Natural killer cell treated with Interleukin-12 subunit alpha and Interleukin-12 subunit beta and Interleukin-15 and Interleukin-18, amount 100 ng/mL, for 72 hours (primary cell): ENCODE results near the gene IL1RAPL1. TPM values are rescaled to one million over a fixed set of nuclear protein-coding genes. Genes with fewer than 3 reads are reported as not detected.

Source experiments
- ATAC-seq, 2 donors: fragments of 150-1000 bp; cut with Tn5 transposase in 1 of 2; sonication (Bioruptor Pico), chemical (Tn5 transposase) in 1 of 2; 2 replicates each; pipeline ENCODE4 v1.10.0; 2021
- DNase-seq: peaks from one replicate; pipeline ENCODE4 v3.0.0; 2022; ENCODE audit warnings: low spot score
- H3K27ac Mint-ChIP-seq, 2 donors: 1 replicate in 1 of 2; 2 replicates in 1 of 2; pipeline ENCODE4 v1.8.0; 2022; ENCODE audit warnings: mixed read lengths in 2 of 2, mild to moderate bottlenecking in 1 of 2, moderate library complexity in 1 of 2
- H3K27me3 Mint-ChIP-seq, 2 donors: 1 replicate in 1 of 2; 2 replicates in 1 of 2; pipeline ENCODE4 v1.8.0; 2022; ENCODE audit warnings: mixed read lengths in 2 of 2
- H3K36me3 Mint-ChIP-seq: one replicate; pipeline ENCODE4 v1.8.0; 2022; ENCODE audit warnings: mixed read lengths
- H3K4me1 Mint-ChIP-seq, 2 donors: 1 replicate in 1 of 2; 2 replicates in 1 of 2; pipeline ENCODE4 v1.8.0; 2022; ENCODE audit warnings: low read depth in 2 of 2, mixed read lengths in 2 of 2, mild to moderate bottlenecking in 1 of 2
- H3K4me3 Mint-ChIP-seq: one replicate; pipeline ENCODE4 v1.8.0; 2022; ENCODE audit warnings: mixed read lengths
- H3K9me3 Mint-ChIP-seq: 2 replicates; pipeline ENCODE4 v1.8.0; 2022; ENCODE audit warnings: mixed read lengths
- total RNA-seq, 2 donors: library from RNA; stranded (reverse); gene quantifications; one replicate each; pipeline ENCODE4 v1.2.3, GENCODE V29; 2022

The IL1RAPL1 gene
- total RNA-seq, 2 donors from 2014 or later: not detected

- H3K27me3 Mint-ChIP-seq: no peaks in the 10 kb centered on the region
- no peaks in the 10 kb centered on the region for H3K4me1 Mint-ChIP-seq
- no peaks in the 10 kb centered on the region for H3K9me3 Mint-ChIP-seq
- no peaks in the 10 kb centered on the region for H3K36me3 Mint-ChIP-seq
- no peak overlapping the region for H3K27ac Mint-ChIP-seq
- no peak for DNase-seq
- no peak overlapping the region for H3K4me3 Mint-ChIP-seq
- ATAC-seq: no peak
Observed at GRCh38 chrX:28591542-28591941, 4.3 kb downstream of the IL1RAPL1 start.

GRCh38 chrX:28595346-28595745 is 8.1 kb downstream of the IL1RAPL1 start:
- H3K4me3 Mint-ChIP-seq: no peak overlapping the region
- no peaks in the 10 kb centered on the region for H3K27me3 Mint-ChIP-seq
- no peaks in the 10 kb centered on the region for H3K9me3 Mint-ChIP-seq
- no peak overlapping the region for H3K27ac Mint-ChIP-seq
- no peaks in the 10 kb centered on the region for H3K4me1 Mint-ChIP-seq
- H3K36me3 Mint-ChIP-seq: no peaks in the 10 kb centered on the region
- ATAC-seq (no peak), DNase-seq (no peak)

GRCh38 chrX:28599957-28600356 is 12.7 kb downstream of the IL1RAPL1 start:
- Mint-ChIP-seq H3K27ac (no peak overlapping the region), H3K9me3 (peaks cover 1% of the 10 kb centered on the region), H3K4me1 (no peaks in the 10 kb centered on the region), H3K4me3 (no peak overlapping the region), H3K36me3 (no peaks in the 10 kb centered on the region), H3K27me3 (no peaks in the 10 kb centered on the region)
- DNase-seq (no peak), ATAC-seq (no peak)

GRCh38 chrX:28609003-28609402 is 21.8 kb downstream of the IL1RAPL1 start:
- ATAC-seq: no peak
- Mint-ChIP-seq H3K27me3 (no peaks in the 10 kb centered on the region), H3K4me3 (no peak overlapping the region), H3K4me1 (no peaks in the 10 kb centered on the region), H3K36me3 (peaks cover 6% of the 10 kb centered on the region), H3K9me3 (peaks cover 14% of the 10 kb centered on the region), H3K27ac (no peak overlapping the region)
- DNase-seq: no peak

DNA sequence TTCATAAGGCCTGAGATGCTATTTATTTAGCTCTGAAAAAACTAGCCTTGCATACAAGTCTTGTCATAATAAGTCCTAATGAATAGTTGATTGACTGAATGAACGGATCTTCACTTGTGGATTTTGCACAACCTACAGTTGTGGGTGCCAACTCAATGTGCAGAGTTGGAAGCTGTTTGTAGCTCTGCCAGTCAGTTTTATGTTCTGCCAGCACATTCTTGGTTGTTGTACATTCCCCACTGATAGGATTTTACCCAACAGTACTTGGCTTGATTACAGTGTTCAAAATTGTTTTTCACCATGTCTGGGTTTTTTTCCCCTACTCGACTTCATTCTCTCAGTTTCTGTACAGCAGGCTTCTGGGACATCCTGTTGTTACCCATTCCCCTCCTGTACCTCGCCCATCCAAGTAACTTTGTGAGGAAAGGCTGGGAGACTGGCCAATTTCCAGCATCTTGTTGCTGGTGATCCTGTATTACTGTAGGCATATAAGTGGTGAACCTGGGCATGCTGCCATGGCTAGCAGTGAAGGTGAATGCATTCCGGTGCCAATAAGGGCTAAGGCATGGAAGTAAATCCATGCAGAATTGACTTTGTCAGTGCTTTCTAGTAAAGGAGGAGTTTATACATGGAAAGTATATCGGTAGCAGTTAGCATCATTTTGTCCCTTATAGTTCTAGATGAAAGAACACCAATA is 22.8 kb downstream of the IL1RAPL1 start:
- peaks cover 12% of the 10 kb centered on the region for H3K9me3 Mint-ChIP-seq
- H3K4me3 Mint-ChIP-seq: no peak overlapping the region
- no peaks in the 10 kb centered on the region for H3K4me1 Mint-ChIP-seq
- peaks cover 6% of the 10 kb centered on the region for H3K36me3 Mint-ChIP-seq
- no peaks in the 10 kb centered on the region for H3K27me3 Mint-ChIP-seq
- no peak overlapping the region for H3K27ac Mint-ChIP-seq
- ATAC-seq (no peak), DNase-seq (no peak)

GRCh38 chrX:28610746-28611145 is 23.5 kb downstream of the IL1RAPL1 start:
- no peak for ATAC-seq
- Mint-ChIP-seq H3K36me3 (no peaks in the 10 kb centered on the region), H3K27me3 (no peaks in the 10 kb centered on the region), H3K4me3 (no peak overlapping the region), H3K4me1 (no peaks in the 10 kb centered on the region), H3K27ac (no peak overlapping the region), H3K9me3 (peaks cover 5% of the 10 kb centered on the region)
- DNase-seq: no peak

- H3K4me1 Mint-ChIP-seq: no peaks in the 10 kb centered on the region
- peaks cover 5% of the 10 kb centered on the region for H3K9me3 Mint-ChIP-seq
Observed at GRCh38 chrX:28613558-28613957, 26.3 kb downstream of the IL1RAPL1 start.

GRCh38 chrX:28625223-28625622 is 38.0 kb downstream of the IL1RAPL1 start:
- DNase-seq (no peak), ATAC-seq (no peak)
- Mint-ChIP-seq H3K27ac (no peak overlapping the region), H3K4me3 (no peak overlapping the region), H3K27me3 (peaks cover 0 to 5% of the 10 kb centered on the region in 2 donors), H3K9me3 (peaks cover 7% of the 10 kb centered on the region), H3K4me1 (no peaks in the 10 kb centered on the region), H3K36me3 (peaks cover 4% of the 10 kb centered on the region)

More at GRCh38 chrX:28613558-28613957, 26.3 kb downstream of the IL1RAPL1 start:
- Mint-ChIP-seq H3K27ac (no peak overlapping the region), H3K36me3 (no peaks in the 10 kb centered on the region), H3K4me3 (no peak overlapping the region), H3K27me3 (no peaks in the 10 kb centered on the region)
- no peak for DNase-seq
- no peak for ATAC-seq

DNA sequence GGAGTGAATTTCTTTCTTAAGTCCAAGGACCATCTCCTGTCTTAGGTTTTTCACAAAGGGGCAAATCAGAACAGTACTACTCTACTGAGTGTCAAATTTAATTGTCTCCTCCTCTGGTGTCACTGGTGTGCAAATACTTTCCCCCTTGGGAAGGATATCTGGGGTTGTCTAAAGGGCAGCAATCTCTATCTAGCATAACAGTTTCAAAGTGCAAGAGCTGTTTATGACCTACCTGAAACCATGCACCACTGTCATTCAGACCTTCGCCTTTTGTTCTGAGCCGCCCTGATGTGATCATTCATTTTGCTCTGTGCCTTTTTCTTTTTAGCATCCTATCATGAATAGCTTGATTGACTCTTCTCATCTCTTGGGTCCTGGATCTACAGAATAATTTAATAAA is 39.3 kb downstream of the IL1RAPL1 start:
- Mint-ChIP-seq H3K4me1 (no peaks in the 10 kb centered on the region), H3K27me3 (peaks cover 0 to 5% of the 10 kb centered on the region in 2 donors), H3K9me3 (peaks cover 7% of the 10 kb centered on the region), H3K36me3 (no peaks in the 10 kb centered on the region), H3K4me3 (no peak overlapping the region), H3K27ac (no peak overlapping the region)
- ATAC-seq: no peak
- no peak for DNase-seq

DNA sequence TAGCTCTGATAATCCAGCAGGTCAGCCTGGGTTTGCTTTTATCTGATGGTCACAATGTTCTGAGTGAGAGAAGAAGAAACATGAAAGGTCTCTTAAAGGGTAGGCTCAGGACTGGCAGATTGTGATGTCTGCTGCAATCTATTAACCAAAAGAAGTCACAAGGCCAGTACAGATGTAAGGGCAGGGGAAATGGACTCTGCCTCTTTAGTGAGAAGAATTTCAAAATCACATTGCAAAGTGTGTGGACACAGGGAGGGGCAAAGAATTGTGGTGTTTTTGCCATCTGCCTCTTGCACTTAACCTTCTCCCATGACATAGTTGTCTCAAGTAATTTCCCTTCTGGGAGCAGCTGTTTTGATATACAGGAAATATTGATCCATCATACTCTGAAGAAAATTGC is 40.9 kb downstream of the IL1RAPL1 start:
- Mint-ChIP-seq H3K27me3 (peaks cover 0 to 5% of the 10 kb centered on the region in 2 donors), H3K36me3 (no peaks in the 10 kb centered on the region), H3K27ac (no peak overlapping the region), H3K4me3 (no peak overlapping the region), H3K4me1 (no peaks in the 10 kb centered on the region), H3K9me3 (peaks cover 9% of the 10 kb centered on the region)
- DNase-seq: no peak
- no peak for ATAC-seq

GRCh38 chrX:28638775-28639174 is 51.5 kb downstream of the IL1RAPL1 start:
- Mint-ChIP-seq H3K4me3 (no peak overlapping the region), H3K36me3 (no peaks in the 10 kb centered on the region), H3K27me3 (no peaks in the 10 kb centered on the region), H3K4me1 (no peaks in the 10 kb centered on the region), H3K27ac (no peak overlapping the region), H3K9me3 (peaks cover 14% of the 10 kb centered on the region)
- no peak for DNase-seq
- ATAC-seq: no peak

DNA sequence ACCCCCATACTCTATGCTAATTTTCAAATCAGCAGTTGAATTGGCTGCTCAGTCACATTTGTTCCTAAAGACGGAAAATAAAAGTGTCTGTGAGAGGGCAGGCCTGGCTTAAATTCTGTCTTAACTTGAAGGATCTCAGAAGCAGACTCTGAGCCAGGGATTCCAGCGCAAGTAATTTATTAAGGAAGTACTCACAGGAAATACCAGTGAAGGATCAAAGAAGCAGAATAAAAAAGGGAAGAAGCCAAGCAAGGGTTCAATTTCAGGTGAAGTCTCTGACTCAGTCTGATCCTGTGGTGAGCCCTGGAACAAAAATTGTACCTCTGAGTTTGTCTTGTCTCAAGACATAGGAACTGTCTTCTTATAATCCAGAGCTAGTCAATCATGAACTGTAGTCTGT is 52.2 kb downstream of the IL1RAPL1 start:
- Mint-ChIP-seq H3K9me3 (peaks cover 15% of the 10 kb centered on the region), H3K4me1 (no peaks in the 10 kb centered on the region), H3K36me3 (no peaks in the 10 kb centered on the region), H3K27ac (no peak overlapping the region), H3K27me3 (no peaks in the 10 kb centered on the region), H3K4me3 (no peak overlapping the region)
- ATAC-seq (no peak), DNase-seq (no peak)

DNA sequence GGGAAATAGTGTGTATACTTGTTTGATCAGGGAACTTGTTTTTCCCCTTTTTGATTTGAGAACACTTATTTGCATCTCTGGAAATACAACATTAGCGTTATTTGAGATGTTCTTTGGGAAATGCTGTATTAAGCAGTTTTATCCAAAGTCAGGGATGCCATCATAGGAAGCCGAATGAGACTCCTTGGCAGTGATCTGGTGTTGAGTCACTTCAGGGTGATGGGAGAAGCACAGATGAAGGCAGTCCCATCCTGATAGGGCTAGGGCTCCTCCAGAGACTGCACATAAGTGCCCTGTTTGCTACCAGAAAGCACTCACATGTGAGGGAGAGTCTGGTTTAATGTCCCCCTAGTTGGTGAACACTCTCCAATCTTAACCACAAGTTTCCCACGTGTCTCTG is 62.3 kb downstream of the IL1RAPL1 start:
- ATAC-seq: no peak
- no peak overlapping the region for H3K27ac Mint-ChIP-seq
- H3K9me3 Mint-ChIP-seq: peaks cover 6% of the 10 kb centered on the region
- no peak for DNase-seq
- no peaks in the 10 kb centered on the region for H3K36me3 Mint-ChIP-seq
- no peaks in the 10 kb centered on the region for H3K4me1 Mint-ChIP-seq
- no peaks in the 10 kb centered on the region for H3K27me3 Mint-ChIP-seq
- no peak overlapping the region for H3K4me3 Mint-ChIP-seq

DNA sequence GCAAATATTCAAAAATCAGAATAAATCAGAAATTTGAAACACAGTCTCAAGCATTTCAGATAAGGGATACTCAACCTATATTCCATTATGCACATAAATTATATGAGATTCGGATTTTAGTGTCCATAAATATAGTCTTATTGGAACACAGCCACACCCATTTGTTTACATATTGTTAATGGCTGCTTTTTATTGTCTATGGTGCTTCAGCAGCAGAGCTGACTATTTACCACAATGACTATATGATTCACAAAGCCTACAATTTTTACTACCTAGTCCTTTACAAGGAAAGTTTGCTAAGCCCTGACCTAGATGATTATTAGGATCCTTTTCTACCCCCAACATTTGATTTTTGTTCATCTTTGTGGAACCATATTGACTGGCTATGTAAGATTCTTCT is 63.9 kb downstream of the IL1RAPL1 start:
- DNase-seq (no peak), ATAC-seq (no peak)
- Mint-ChIP-seq H3K9me3 (peaks cover 6% of the 10 kb centered on the region), H3K27ac (no peak overlapping the region), H3K4me1 (no peaks in the 10 kb centered on the region), H3K27me3 (no peaks in the 10 kb centered on the region), H3K36me3 (no peaks in the 10 kb centered on the region), H3K4me3 (no peak overlapping the region)

DNA sequence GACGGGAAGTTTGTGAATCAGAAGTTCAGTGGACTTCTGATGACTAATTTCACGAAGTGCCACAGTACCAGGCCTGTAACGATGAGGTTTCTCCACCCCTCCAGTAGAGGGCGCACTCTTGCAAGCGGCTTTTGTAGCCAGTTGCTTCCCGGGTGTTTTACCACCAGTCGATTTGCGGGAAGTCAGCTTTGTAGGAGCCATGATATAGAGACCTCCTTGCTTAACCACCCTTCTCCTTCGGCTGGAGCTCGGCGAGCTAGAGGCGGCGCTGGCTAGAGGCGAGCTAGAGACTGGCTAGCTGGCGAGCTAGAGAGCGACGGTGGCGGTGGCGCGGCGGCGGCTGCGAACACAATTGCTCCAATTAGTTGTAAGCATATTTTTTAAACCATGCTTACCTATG is 72.0 kb downstream of the IL1RAPL1 start:
- Mint-ChIP-seq H3K4me1 (no peaks in the 10 kb centered on the region), H3K4me3 (no peak overlapping the region), H3K36me3 (no peaks in the 10 kb centered on the region), H3K27me3 (no peaks in the 10 kb centered on the region), H3K27ac (no peak overlapping the region), H3K9me3 (peaks cover 4% of the 10 kb centered on the region)
- DNase-seq (no peak), ATAC-seq (no peak)
